Activated CD8-positive, alpha-beta memory T cell treated with anti-CD3 and anti-CD28 coated beads, Interleukin-2, amount 50 U/mL, for 48 hours (primary cell): Measurements from ENCODE around the gene ZNRF2.
"Not testable (repeated sequence)": the region's sequence is repeated elsewhere in the genome, so short reads cannot be mapped to it uniquely, and the experiment has no call there.

Source experiments
- DNase-seq: peaks from one replicate; pipeline ENCODE4 v3.0.0-alpha.2; 2020

ZNRF2 gene

GRCh38 chr7:30365621-30366020 is 81.2 kb downstream of the ZNRF2 start:
- no peak for DNase-seq

- DNase-seq: no peak
These were observed 82.2 kb downstream of the ZNRF2 start for GRCh38 chr7:30366606-30367005.

GRCh38 chr7:30367561-30367960 is 83.2 kb downstream of the ZNRF2 start:
- DNase-seq: no peak

- DNase-seq: no peak
These were observed 85.5 kb downstream of the ZNRF2 start for GRCh38 chr7:30369879-30370278.

DNA sequence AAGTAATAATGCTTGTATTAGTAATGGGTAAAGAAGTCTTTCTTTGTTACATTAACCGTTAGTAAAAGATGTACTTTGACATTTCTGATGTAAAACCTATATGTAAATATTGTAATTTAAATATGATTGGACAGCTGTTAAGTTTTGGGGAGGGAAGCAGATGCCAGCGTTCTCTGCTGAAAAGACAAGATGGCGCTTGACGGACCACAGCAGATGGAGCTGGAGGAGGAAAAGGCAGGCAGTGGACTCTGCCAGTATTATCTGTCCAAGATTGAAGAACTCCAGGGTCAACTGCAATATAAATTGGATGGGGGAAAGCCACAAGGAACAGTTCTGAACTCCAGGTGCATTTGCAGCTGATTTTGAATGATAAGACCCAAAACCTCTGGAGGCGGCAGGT is 86.9 kb downstream of the ZNRF2 start:
- DNase-seq: no peak

DNA sequence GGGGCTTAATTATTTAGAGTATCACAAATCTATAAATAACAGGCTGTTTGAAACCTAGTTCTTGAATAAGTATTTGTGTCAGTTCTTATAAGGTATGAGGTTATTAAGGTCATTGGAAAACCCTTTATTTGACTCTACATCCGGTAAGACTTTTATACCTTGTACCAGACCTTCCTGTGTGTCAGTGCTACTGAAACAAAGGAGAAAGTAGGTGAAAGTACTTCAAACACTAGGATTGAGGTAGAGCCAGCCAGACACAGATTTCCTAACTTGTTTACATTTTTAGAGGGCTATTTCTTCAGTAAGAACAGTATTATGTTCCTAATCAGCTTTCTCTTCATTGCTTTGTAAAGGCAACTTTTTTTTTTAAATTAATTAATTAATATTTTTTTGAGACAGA is 93.9 kb downstream of the ZNRF2 start:
- no peak for DNase-seq

DNA sequence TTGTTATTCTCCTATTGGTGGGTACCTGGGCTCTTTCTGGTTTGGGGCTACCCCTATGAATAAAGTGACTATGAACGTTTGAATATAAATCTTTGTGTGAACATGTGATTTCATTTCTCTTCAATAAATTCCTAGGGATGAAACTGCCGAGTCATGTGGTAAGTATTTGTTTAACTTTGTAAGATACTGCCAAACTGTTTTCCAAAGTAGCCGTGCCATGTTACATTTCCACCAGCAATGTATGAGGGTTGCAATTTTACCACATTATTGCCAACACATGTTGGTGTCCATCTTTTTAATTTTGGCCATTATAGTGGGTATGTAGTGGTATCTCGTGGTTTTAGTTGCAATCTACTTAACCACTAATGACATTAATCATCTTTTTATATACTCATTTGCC is 94.7 kb downstream of the ZNRF2 start:
- no peak for DNase-seq

DNA sequence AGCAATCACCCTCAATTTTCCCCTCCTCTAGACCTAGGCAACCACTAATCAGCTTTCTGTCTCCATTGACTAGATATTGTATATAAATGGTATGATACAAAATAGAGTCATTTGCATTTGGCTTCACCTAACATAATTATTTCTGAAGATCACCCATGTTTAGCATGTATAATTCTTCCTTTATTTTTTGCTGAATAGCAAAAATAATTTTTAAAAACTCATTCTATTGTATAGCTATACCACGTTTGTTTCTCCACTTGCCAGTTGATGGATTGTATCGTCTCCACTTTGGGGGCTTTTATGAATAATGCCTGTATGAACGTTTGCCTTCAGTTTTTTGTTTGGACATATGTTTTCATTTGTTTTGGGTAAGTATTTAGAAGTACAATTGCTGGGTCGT is 95.3 kb downstream of the ZNRF2 start:
- no peak for DNase-seq

GRCh38 chr7:30380294-30380693 is 95.9 kb downstream of the ZNRF2 start:
- no peak for DNase-seq

DNA sequence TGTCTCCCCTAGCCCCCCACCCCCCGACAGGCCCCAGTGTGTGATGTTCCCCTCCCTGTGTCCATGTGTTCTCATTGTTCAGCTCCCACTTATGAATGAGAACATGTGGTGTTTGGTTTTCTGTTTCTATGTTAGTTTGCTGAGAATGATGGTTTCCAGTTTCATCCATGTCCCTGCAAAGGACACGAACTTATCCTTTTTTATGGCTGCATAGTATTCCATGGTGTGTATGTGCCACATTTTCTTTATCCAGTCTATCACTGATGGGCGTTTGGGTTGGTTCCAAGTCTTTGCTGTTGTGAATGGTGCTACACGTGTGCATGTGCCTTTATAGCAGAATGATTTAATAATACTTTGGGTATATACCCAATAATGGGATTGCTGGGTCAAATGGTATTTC is 96.4 kb downstream of the ZNRF2 start:
- not testable (repeated sequence) for DNase-seq

GRCh38 chr7:30382607-30383006 is 98.2 kb downstream of the ZNRF2 start:
- no peak for DNase-seq

- no peak for DNase-seq
These were observed 105.4 kb downstream of the ZNRF2 start for GRCh38 chr7:30389791-30390190.

- no peak for DNase-seq
These were observed 106.6 kb downstream of the ZNRF2 start for GRCh38 chr7:30390736-30391636.

DNA sequence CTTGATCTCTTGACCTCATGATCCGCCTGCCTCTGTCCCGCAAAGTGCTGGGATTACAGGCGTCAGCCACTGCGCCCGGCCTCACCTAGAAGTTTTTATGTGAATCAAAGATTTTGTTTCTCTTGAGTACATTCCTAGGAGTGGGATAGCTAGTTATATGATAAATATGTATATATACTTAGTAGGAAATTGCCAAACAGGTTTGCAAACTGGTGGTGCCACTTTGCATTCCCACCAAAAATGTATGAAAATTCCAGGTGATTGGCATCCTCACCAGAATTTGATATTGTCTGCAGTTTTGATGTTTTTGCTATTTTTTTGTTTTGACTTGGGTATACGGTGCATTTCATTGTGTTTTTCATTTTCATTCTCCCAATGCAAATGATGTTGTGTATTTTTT is 107.4 kb downstream of the ZNRF2 start:
- no peak for DNase-seq

GRCh38 chr7:30395676-30396075 is 111.3 kb downstream of the ZNRF2 start:
- DNase-seq: no peak

DNA sequence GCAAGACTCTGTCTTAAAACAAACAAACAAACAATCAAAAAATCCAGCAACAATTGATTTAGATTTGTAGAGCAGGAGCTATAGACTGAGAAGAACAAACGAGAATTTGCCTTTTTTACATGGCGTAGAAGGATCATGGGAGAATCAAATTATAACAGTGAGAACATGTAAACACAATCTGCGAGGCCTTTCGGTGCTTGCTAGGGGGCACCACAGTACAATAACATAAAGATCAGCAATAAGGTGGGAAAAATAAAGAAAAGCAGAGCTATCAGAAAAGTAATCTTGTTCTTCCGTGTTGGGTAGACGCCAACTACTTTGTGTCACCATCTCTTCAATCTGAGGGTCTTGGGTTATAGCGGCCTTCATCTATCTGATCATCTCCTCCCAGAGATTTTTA is 112.0 kb downstream of the ZNRF2 start:
- no peak for DNase-seq

DNA sequence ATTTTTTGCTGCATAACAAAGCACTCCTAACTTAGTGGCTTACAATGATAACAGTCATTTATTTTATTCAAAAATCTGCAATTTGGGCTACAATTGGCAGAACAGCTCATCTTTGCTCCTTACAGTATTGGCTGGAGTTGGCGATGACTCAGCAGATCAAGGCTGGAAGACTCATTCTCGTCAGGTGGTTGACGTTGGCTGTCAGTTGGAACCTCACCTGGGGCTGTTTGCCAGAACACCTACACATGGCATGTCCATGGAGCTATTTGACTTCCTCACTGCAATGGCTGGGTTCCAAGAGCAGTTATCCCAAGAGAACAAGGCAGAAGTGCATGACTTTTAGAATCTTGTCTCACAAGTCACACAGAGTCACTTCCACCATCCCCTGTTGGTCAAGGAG is 119.1 kb downstream of the ZNRF2 start:
- DNase-seq: no peak

GRCh38 chr7:30405179-30405578 is 120.8 kb downstream of the ZNRF2 start:
- DNase-seq: no peak

GRCh38 chr7:30406664-30407425 is 122.4 kb downstream of the ZNRF2 start:
- no peak for DNase-seq

- DNase-seq: no peak
These were observed 126.8 kb downstream of the ZNRF2 start for GRCh38 chr7:30411173-30411572.

DNA sequence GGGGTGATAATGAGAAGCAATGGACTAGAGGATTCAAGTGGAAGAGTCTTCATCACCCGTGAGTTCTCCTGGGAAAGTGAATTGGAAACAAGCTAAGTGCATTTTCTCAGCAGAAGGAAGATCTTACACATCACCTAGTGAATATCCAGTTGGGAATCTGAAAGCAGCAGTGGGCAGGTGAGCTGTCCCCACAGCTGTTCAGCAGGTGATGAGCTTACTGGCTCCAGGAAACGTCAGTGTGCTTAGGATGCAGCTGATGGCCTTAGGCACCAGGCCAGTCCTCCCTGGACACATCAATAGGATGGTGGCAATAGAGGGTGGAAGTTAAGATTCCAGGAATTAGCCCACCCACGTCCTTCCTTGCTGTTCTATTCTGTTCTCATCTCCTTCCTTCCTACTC is 127.5 kb downstream of the ZNRF2 start:
- DNase-seq: no peak

- DNase-seq: no peak
These were observed 128.5 kb downstream of the ZNRF2 start for GRCh38 chr7:30412782-30413504.

- DNase-seq: no peak
These were observed 129.5 kb downstream of the ZNRF2 start for GRCh38 chr7:30413864-30414263.
